Measurements from ENCODE around the gene GPC6. TPM values are rescaled to one million over a fixed set of nuclear protein-coding genes. Genes with fewer than 3 reads are reported as not detected.

Gene GPC6
- 10 to 100 TPM in 2 of 4 donors, 1 to 10 TPM in 2; 6.7 to 67.2 (median 11.1) TPM for total RNA-seq

DNA sequence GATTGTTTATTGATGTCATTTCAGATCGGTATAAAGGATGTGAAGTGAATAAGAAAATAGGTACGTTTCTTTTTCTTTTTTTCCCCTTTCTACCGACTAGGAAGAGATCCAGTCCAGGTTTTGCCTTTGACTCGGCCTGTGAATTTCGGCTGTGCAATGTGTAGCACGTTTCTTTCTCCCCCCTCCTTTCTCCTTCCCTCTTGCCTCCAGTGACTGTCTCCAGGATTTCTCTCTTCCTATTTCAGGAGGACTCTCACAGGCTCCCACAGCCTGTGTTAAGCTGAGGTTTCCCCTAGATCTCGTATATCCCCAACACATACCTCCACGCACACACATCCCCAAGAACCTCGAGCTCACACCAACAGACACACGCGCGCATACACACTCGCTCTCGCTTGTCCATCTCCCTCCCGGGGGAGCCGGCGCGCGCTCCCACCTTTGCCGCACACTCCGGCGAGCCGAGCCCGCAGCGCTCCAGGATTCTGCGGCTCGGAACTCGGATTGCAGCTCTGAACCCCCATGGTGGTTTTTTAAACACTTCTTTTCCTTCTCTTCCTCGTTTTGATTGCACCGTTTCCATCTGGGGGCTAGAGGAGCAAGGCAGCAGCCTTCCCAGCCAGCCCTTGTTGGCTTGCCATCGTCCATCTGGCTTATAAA, at the start of gene GPC6:
Gene GPC6 (plus strand): TSS at position 185 of the 657 bp plus-strand sequence.
- H3K36me3 ChIP-seq = no peaks in the 10 kb centered on the region
- H3K4me1 ChIP-seq = no peaks in the 10 kb centered on the region
- H3K4me3 ChIP-seq = peak within 1 kb of the TSS; percentile 35 to 59
- no peaks in the 10 kb centered on the region for H3K9me3 ChIP-seq
- no peak for TF ChIP-seq POLR2A (IDR thresholded peaks at IDR 0.05)
- TF ChIP-seq, protein P1, sequence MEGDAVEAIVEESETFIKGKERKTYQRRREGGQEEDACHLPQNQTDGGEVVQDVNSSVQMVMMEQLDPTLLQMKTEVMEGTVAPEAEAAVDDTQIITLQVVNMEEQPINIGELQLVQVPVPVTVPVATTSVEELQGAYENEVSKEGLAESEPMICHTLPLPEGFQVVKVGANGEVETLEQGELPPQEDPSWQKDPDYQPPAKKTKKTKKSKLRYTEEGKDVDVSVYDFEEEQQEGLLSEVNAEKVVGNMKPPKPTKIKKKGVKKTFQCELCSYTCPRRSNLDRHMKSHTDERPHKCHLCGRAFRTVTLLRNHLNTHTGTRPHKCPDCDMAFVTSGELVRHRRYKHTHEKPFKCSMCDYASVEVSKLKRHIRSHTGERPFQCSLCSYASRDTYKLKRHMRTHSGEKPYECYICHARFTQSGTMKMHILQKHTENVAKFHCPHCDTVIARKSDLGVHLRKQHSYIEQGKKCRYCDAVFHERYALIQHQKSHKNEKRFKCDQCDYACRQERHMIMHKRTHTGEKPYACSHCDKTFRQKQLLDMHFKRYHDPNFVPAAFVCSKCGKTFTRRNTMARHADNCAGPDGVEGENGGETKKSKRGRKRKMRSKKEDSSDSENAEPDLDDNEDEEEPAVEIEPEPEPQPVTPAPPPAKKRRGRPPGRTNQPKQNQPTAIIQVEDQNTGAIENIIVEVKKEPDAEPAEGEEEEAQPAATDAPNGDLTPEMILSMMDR (IDR thresholded peaks at IDR 0.05) = no peak
- intact Hi-C loops (cut with DNase I; ENCODE audit: low total_unique reads) = no loop called here
- peak within 1 kb of the TSS; percentile 47 to 72 for H3K27ac ChIP-seq
- no peak for DNase-seq
- H3K27me3 ChIP-seq = no peaks in the 10 kb centered on the region

DNA sequence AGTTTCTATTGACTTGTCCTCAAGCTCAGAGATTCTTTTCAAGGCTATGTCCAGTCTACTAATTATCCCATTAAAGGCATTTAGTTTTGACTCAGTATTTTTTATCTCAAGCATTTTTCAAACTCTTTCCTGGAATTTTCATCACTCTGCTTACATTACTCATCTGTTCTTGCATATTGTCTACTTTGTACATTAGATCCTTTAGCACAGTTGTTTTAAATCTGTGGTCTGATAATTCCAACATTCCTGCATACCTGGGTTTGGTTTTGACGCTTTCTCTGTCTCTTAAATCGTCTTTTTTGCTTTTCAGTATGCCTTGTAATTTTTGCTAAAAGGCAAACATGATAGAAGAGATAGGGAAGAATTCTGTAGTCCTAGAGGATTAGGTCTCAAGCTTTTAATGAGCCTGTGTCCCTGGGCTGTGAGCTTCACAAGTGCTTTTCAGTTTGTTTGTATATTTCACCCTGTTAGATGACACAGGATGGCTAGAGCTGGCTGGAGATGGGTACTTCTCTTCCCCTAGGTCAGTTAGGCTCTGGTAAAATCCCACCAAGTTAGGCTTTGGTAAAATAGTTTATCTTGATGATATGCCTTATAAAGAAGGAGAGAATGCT, 46.1 kb upstream of the GPC6 start:
- intact Hi-C loops (cut with DNase I; ENCODE audit: low total_unique reads) = no loop called here
- no peaks in the 10 kb centered on the region for H3K27me3 ChIP-seq
- H3K27ac ChIP-seq = no peak overlapping the region
- no peak for TF ChIP-seq POLR2A (IDR thresholded peaks at IDR 0.05)
- no peak for DNase-seq
- H3K4me3 ChIP-seq = no peak overlapping the region
- no peaks in the 10 kb centered on the region for H3K36me3 ChIP-seq
- H3K9me3 ChIP-seq = no peaks in the 10 kb centered on the region
- H3K4me1 ChIP-seq = no peaks in the 10 kb centered on the region

DNA sequence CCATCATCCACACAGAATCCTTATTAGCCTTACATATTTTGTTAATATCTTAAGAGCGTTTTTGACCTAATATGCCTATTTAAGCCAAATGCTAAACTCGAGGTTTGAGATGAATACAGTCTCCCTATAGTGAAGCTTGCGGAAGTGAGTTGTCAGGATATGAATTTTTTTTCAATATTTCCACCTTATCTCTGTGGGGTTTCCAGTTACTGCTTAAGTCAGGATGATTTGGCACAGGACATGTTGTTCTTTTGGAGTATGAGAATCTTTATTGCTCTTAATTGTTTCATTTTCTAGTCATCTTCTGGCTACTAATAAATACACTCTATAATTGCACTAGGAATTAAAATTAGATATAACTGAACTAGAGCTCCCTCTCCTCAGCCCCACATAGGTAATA, 44.2 kb upstream of the GPC6 start:
- H3K27ac ChIP-seq = no peak overlapping the region
- no peaks in the 10 kb centered on the region for H3K36me3 ChIP-seq
- intact Hi-C loops (cut with DNase I; ENCODE audit: low total_unique reads) = no loop called here
- H3K27me3 ChIP-seq = no peaks in the 10 kb centered on the region
- H3K4me1 ChIP-seq = no peaks in the 10 kb centered on the region
- H3K9me3 ChIP-seq = no peaks in the 10 kb centered on the region
- H3K4me3 ChIP-seq = no peak overlapping the region
- DNase-seq = no peak
- TF ChIP-seq, protein P1 (IDR thresholded peaks at IDR 0.05) = no peak
- no peak for TF ChIP-seq POLR2A (IDR thresholded peaks at IDR 0.05)

DNA sequence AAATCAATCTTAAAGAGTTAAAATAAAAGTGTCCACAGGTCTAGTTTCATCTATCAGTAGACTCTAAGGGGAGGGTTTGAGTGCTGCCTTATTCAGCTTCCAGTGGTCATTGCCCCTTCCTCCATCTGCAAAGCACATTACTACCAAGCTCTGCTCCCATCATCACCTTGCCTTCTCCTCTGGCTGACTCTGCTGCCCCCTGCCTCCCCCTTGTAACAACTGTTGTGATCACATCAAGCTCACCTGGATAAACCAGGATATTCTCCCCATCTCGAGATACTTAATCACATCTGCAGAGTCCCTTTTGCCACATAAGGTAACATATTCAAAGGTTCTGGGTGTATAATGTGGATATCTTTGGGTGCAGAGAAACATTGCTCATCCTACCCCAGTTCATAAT, 43.3 kb upstream of the GPC6 start:
- no peak for TF ChIP-seq POLR2A (IDR thresholded peaks at IDR 0.05)
- TF ChIP-seq, protein P1 (IDR thresholded peaks at IDR 0.05) = no peak
- H3K27ac ChIP-seq = no peak overlapping the region
- H3K9me3 ChIP-seq = no peaks in the 10 kb centered on the region
- H3K36me3 ChIP-seq = no peaks in the 10 kb centered on the region
- no peak for DNase-seq
- no peaks in the 10 kb centered on the region for H3K27me3 ChIP-seq
- no peak overlapping the region for H3K4me3 ChIP-seq
- intact Hi-C loops (cut with DNase I; ENCODE audit: low total_unique reads) = no loop called here
- no peaks in the 10 kb centered on the region for H3K4me1 ChIP-seq

DNA sequence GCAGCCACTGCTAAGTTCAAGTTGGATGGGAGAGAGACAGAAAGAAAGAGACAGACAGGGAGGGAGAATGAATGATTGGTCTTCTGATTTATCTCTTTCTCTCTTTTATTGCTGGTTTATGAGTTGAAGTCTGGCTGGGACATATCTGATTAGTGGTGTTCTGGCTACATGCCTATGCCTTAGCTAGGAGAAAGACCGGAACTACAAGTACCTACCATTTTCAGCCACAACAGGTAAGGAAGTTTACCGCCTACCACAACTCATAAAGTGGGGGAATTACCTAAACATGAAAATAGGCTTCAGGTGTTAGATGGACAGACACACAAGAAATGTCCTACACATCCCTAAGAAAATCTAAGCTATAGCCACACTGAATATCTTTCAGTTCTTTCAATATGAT, 36.6 kb upstream of the GPC6 start:
- TF ChIP-seq, protein P1 (IDR thresholded peaks at IDR 0.05) = no peak
- TF ChIP-seq POLR2A (IDR thresholded peaks at IDR 0.05) = no peak
- H3K4me1 ChIP-seq = no peaks in the 10 kb centered on the region
- no peaks in the 10 kb centered on the region for H3K36me3 ChIP-seq
- H3K27ac ChIP-seq = no peak overlapping the region
- no peaks in the 10 kb centered on the region for H3K27me3 ChIP-seq
- no peaks in the 10 kb centered on the region for H3K9me3 ChIP-seq
- intact Hi-C loops (cut with DNase I; ENCODE audit: low total_unique reads) = no loop called here
- DNase-seq = no peak
- H3K4me3 ChIP-seq = no peak overlapping the region

Data from uterus (tissue), 4 donors.